ENCODE results near the gene BTNL9.
"Not testable (repeated sequence)": the region's sequence is repeated elsewhere in the genome, so short reads cannot be mapped to it uniquely, and the experiment has no call there.

The BTNL9 gene

DNA sequence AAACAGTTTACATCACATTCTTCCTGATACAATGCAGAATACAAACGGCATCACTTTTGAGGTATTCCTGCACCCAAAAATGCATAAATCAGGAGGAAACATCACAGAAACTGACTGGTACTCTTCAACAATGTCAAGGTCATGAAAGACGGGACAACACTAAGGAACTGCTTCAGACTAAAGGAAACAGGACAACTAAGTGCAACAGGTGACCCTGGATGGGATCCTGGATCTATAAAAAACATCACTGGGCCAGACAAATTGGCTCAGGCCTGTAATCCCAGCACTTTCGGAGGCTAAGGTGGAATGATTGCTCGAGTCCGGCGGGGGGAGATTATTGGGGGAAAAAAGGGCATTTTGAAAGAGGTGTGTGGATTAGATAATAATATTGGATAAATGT is 22.6 kb downstream of the BTNL9 start:
- DNase-seq, result no peak

DNA sequence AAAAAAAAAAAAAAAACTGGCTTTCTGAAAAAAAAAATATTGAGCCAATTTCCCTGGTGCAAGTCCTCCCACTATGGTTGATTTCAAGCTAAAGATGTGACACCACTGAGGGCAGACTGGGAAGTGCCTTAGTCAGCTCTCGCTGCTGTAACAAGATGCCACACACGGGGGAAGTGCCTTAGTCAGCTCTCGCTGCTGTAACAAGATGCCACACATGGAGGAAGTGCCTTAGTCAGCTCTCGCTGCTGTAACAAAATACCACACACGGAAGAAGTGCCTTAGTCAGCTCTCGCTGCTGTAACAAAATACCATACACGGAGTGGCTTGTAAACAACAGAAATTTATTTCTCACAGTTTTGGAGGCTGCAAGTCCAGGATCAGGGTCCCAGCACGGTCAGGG is 23.4 kb downstream of the BTNL9 start:
- DNase-seq, result no peak

DNA sequence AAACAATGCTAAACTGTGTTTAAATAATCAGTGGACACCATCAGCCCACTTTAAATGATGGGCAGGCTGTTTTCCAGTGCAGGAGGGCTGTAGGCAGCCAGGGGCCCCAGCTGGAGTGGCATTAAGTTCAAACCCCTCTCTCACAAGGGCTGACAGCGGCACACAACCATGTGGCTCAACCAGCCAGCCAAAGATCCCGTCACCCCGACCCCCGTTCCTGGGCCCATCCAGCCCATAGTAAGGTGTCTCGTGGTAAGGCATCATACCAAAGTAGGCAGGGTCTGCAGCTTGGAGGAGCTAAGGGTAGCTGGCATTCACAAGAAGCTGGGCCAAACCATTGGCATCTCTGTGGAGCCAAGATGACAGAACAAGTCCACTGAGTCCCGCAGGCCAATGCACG is 24.9 kb downstream of the BTNL9 start:
- no peak for DNase-seq

DNA sequence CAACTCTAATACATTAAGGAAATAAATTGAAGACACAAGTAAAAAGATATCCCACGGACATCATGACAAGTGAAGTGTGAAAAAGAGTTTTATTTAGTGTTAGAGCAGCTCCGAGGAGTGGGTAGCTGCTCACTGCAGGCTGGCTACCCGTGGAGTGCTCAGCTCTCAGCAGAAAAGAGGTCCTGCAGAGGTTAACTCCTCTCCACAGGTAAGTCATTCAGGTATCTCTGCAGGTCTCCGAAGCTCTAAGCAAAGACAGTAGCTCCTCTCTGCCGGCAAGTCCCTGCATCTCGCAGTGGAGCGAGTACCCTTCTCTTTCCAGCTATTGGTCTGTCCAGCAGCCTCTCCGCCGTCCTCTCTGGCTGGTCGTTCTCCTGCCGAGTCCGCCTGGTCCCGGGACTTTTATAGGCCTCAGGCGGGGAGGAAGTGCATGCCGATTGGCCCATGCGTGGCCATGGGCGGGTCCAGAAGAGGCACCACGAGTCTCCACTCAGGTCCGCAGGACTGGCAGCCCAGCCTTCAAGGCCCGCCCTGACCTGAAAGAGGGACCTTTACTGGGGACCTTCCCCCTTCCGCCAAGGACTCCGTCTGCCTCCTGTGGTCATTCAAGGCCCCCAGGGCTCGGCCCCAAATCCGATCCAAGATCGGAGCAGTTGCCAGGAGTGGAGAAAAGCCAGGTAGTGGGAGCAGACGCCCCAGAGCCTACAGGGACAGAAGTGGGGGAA is 29.9 kb downstream of the BTNL9 start:
- DNase-seq, result no peak

DNA sequence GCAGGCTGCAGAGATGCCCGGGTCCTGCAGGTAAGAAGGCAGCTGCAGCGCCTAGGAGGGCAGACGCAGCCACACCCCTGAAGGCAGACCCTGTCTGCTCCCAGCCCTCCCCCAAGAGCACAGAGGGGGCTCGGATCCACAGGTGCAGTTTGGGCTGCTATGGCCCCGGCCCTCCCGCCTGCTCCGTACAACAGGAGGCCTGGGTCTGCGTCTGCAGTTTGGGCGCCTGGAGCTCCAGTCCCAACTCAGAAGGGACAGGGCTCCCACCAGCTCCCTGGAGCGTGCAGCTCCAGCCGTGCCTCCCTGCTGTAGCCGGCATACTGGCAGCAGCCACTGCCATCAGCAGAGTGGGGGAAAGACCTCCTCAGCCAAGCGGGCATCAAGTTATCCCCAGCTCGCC is 30.5 kb downstream of the BTNL9 start:
- DNase-seq, result no peak

DNA sequence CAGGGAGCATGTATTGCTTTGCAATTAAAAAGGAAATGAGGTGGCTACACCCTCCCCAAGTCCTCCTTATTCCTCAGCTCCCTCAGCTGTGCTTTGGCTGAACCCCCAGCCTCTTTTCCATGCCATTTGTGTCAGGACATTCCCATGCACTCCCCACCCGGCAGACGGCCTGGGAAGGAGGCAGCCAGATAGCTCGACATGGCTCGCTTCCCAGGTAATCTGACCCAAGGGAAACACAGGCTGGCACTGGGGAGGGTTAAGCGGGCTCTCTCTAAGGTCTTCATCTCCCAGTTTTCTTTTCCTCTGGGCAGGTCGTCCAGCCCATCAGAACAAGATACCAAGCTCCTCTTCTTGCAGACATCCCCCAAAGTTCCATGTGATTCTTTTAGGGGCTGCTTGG is 31.2 kb downstream of the BTNL9 start:
- DNase-seq, result no peak

DNA sequence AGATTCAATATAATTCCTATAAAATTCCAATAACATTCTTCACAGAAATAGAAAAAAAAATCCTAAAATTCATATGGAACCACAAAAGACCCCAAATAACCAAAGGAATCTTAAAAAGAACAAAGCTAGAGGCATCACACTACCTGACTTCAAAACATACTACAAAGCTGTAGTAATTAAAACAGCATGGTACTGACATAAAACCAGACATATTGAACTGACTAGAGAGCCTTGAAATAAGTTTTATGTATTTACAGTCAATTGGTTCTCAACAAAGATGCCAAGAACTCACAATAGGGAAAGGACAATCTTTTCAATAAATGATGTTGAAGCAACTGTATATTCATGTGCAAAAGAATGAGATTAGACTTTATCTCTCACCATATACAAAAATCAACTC is 36.9 kb downstream of the BTNL9 start:
- no peak for DNase-seq

DNA sequence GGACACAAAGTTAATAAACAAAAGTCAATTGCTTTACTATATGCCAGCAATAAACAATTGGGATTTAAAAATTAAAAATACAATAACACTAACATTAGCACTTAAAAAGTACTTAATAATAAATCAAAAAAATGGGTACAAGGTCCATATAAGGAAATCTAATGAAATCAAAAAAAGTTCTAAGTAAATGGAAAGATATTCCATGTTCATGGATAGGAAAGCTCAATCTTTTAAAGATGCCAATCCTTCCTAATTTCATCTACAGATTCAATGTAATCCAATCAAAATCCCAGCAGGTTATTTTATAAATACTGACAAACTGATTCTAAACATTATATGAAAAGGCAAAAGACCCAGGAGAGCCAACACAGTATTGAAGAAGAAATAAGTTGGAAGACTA is 41.9 kb downstream of the BTNL9 start:
- no peak for DNase-seq

DNA sequence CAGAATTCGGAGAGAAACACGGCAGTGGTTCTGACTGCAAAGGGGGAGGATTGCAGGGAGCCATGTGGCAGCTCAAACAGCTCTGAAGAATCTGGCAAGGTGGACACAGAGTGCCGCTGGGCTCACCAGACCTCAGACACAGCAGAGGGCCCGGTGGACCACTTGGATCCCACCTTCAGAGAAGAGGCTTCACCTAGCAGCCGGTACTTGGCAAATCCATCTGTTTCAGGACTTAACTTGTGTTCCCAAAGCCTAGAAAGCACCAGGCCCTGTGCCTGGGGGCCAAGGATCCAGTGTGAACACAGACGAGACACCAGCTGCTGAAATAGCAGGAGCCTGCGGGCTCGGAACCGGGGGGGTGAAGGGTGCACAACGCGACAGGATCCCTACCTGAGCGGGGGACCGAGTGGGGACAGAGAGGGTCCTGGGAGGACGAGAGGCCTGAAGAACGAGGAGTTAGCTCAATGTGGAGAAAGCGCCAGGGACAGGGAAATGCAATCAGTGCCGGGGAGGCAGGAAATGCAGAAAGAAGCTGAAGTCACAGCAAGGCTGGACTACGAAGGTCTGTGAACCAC is 44.6 kb downstream of the BTNL9 start:
- no peak for DNase-seq

DNA sequence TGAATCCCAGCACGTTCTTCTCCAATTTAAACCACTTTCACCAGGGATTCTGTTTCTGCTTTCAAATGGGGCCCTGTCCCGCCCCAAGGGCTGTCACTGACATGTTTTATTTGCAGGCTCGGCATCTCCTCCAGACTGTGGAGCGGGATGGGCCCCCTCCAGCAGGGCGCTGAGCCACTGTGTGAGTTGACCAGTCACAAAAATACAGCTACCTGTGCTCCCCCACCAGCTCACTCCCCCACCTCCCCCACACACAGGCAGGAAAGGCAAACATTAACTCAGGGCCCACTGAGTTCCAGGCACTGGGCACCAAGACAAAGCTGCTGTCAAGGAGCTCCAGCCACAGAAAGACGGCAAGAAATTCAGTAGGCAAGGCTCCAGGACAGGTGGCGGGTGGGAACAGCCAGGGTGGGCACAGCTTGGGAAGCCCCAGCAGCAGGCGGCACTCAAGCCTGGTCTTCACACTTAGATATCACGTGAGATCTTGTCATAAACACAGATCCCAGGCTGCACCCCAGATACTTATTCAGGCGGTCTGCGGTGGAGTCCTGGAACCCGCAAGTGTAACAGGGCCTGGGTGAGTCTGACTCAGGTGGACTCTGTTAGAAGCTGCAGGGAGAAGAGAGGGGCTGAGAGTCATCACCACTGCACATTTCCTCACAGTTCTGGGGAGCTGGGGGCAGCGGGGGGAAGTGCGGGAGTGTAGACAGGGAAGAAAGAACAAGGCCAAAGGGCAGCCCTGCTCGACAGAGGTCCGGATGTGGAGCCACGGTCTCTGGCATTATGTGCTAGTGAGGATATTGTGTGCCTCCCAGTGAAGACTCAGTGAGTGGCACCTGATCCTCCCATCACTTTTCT is 46.2 kb downstream of the BTNL9 start:
- no peak for DNase-seq

DNA sequence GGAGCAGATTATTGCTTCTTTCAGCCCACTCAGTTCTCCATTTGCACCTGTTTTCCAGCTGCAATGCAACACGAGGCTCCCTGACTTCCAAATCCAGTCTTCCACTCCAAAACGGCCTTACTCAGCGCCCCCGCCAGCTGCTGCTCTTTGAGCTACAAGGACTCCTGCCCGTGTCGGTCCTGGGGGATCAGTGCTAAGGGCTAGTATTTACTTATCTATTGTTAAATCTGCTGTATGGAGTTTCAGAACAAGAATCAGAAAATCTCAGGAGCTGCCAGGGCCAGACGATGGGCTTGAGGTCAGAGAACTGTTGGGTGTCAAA is 46.8 kb downstream of the BTNL9 start:
- no peak for DNase-seq

DNA sequence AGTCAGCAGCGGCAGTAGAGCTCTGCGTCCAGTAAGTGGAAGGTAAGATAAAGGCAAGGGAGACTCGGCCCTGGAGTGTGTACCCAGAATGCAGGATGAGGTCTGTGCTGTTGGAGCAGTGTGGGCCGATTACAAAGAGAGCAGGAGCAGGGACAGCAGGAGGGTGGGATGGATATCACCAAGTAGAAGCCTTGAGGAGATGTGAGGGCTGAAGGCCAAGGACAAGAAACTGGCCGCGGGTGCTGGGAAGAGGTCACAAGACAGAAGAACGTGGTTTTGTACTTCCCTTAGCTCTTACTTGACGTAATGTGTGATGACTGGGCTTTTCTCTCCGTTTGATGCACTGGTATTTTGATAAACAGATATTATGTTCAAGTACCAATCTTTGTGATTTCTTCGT is 47.2 kb downstream of the BTNL9 start:
- no peak for DNase-seq

DNA sequence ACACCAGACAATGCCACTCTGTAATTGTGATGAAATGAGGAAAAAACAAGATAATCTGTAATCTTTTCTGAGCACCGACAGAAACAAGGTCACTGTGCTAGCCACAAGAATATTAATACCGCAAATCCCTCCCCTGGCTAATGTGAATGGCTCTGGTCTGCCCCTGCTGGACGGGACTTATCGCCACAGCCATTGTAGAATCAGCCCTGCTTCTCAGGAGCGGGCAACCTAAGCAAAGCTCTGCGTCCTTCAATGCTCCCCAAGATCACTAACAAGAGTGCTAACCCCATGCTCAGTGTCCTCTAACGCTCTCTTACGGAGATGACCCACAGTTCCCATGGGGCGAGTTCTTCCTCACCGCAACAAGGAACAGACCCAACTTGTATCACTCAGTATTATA is 48.2 kb downstream of the BTNL9 start:
- DNase-seq, result no peak

DNA sequence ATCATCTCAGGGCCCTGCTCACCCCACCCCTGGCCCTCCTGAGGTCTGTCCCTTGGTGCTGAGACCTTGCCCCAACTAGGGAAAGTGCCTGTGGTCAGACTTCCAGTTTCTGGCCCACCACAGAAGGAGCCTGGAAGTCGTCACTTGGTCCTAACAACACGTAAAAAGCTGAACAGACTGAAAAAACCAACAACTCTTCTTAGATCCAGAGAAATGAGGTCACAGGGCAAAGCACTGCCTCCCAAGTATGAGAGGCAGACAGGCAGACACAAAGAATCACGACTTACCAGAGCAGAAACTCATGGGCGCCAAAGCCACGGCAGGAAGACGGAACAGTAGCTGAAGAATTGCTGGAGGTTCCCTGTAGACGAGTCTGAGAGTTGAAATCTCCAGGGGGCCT is 52.4 kb downstream of the BTNL9 start:
- DNase-seq, result no peak

DNA sequence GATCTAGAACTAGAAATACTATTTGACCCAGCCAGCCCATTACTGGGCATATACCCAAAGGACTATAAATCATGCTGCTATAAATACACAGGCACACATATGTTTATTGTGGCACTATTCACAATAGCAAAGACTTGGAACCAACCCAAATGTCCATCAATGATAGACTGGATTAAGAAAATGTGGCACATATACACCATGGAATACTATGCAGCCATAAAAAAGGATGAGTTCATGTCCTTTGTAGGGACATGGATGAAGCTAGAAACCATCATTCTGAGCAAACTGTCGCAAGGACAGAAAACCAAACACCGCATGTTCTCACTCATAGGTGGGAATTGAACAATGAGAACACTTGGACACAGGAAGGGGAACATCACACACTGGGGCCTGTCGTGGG is 55.1 kb downstream of the BTNL9 start:
- not testable (repeated sequence) for DNase-seq

DNA sequence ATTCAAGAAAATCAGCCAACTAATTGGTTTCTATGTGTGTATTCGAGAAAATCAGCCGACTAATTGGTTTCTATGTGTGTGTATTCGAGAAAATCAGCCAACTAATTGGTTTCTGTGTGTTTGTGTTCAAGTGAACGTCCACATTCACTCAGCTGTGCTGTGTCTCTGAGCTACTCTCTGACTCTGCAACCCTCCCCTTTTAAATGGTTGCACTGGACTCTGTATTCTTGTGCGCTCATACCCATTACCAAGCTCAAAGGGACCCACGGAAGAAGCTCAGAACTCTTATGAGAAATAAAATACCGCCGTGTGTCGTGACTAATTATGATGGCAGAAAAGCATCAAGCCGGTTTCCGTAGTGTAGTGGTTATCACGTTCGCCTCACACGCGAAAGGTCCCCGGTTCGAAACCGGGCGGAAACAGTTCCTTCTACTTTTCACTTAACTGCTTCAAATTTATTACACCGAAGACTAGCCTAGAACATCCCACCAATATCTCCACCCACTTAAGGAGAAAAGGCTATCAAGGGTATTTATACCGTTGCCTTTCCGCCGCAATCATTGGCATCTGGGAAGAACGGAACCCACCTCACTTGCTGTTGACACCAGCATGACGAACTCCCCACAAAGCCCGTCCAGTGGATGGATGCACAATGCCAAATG is 56.8 kb downstream of the BTNL9 start:
- DNase-seq, result not testable (repeated sequence)

DNA sequence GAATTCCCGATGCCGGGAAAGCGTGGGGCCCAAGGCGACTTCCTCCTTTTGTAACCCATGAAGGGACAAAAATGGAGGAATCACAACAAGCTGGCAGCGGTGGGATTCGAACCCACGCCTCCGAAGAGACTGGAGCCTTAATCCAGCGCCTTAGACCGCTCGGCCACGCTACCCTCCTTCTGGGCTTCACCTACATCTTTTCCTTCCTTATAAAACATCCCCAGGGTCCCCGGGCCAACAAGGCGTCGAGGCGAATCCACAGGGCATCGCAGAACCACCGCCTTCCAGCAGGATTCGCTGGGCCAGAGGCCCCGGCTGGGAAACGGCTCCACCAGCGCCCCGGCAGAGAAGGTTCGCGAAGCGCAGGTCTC is 57.3 kb downstream of the BTNL9 start:
- not testable (repeated sequence) for DNase-seq

DNA sequence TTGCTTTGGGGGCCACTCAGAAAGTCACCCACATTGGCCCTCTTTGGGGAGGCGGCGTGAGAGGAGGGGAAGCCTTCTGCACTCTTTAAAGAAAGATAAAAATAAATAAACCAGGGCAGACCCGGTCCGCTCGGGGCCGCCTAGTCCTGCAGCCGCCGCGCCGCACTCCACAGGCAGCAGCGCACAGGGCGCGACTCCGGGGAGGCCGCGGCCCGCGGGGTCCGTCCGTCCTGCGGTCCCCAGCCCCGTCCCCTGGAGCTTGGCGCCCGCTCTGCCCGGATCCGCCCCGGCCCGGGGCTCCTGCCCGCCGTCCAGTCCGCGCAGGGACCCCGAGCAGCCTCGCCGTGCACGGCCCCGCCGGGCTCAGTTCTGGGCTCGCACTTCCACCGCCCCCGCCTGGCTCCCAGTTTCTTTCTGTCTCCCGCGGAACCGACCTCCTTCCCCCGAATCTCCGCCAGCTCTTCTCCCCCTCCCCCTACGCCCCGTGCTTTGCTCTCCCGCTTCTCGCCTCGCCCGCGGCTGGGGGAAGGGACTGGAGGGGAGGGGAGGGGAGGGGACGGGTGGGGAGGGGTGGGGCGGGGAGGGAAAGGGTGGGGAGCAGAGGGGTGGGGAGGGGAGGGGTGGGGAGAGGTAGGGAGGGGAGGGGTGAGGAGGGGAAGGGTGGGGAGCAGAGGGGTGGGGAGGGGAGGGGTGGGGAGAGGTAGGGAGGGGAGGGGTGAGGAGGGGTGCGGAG is 57.9 kb downstream of the BTNL9 start:
- DNase-seq, result not testable (repeated sequence)

DNA sequence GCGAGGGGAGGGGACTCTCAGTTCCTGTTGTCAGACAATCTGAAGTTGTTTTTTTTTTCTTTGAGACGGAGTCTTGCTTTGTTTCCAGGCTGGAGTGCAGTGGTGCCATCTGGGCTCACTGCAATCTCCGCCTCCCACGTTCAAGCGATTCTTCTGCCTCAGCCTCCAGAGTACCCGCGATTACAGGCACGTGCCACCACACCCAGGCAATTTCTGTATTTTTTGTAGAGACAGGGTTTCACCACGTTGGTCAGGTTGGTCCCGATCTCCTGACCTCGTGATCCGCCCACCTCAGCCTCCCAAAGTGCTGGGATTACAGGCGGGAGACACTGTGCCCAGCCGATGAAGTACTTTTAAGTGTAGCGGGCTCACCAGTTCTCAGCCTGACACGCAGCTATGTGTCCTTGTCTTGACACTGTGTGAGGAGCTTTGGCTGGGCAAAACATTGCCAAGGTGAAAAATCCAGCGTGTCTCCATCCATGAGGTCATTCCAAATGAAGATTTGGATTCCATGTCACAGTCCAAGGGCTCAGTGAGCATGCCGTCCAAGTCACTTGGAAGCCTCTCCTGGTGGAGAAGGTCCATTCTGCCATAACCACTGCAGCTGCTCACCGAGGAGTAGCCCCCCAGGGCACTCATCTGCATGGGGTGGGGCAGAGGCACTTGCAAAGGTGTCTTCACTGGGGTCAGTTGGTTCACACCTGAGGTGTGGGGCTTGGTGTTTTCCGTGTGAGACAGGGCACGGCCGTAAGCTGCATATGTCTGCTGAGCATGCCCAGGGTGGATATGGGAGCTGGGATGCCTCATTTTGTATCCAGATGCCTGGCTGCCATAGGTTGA is 58.9 kb downstream of the BTNL9 start:
- no peak for DNase-seq

DNA sequence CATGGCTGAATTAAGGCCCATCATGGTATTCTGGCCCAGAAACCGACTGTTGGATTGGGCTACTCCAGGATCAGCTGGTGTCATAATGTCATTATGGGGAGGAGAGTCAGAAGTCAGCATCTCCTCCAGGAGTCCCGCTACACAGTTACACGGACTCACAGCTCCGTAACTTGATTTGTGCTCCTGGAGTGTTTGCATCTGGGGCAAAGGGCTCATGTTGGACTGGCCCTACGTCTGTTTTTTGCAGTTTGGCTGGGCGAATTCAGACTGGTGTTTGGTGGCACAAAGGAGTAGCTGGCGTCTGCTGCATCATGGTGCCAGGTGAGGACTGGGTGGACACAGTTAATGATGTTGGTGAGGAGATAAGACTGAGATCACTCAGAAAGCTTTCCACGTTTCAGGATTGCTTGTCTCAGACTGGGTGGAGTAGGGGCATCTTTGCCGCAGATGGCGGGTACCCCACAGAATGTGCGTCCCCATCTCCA is 59.6 kb downstream of the BTNL9 start:
- DNase-seq, result no peak

DNA sequence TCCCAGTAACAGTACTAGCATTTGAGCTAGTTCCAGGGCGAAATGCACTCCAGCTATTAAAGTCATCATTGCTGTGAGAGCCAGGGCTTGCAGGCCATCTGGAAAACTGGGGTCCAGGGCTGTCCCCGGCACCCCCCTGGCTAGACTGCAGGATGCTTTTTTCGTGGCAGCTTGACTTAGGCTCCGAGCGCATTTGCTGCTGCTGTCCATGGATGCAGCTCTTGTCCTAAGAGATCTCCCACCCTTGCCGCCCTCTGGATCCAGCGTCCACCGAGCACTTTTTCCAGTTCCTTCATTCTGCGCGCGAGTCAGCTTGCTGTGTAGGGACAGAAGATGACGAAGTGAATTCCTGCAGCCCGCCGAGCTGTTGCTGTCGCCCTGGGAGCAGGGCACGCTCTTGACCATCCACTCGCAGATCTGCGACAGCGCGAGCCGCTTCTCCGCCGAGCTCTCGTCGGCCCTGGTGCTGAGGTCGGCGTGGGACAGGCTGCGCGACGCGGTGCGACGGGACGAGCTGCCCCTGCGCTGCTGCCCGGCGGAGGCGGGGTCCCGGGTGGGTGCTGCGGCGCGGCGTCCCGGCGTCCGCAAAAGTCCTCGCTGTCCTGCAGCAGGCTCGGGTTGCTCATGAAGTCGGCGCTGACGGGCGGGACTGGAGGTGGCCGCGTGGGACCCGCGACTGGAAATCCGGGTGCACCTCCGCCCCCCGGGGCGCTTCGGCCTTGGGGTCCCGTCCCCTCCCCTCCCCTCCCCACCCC is 60.2 kb downstream of the BTNL9 start:
- DNase-seq, result no peak

All from activated gamma-delta T cell (primary cell).